Measurements from ENCODE around the gene GMDS. TPM values are rescaled to one million over a fixed set of nuclear protein-coding genes. Genes with fewer than 3 reads are reported as not detected.

Gene GMDS
- total and polyA plus RNA-seq, 2 experiments from 2014 or later = 30.1 to 36.5 TPM

GRCh38 chr6:1576166-1576565, 669.2 kb downstream of the GMDS start:
- H3K9me2 ChIP-seq (ENCODE audit: insufficient read depth) = no peaks in the 10 kb centered on the region
- no peak overlapping the region for H3K4me3 Mint-ChIP-seq
- H3K79me2 ChIP-seq (replicated peaks; ENCODE audit: insufficient read depth) = no peaks in the 10 kb centered on the region
- ATAC-seq (no peak), DNase-seq (ENCODE audit: low spot score) (no peak)
- peaks cover 14% of the 10 kb centered on the region for H3K4me1 ChIP-seq (ENCODE audit: insufficient read depth)
- H4K20me1 ChIP-seq (replicated peaks; ENCODE audit: insufficient read depth) = no peaks in the 10 kb centered on the region
- H3K4me2 ChIP-seq = no peak overlapping the region
- no peak overlapping the region for H3K27ac ChIP-seq (ENCODE audit: low read depth)
- no peaks in the 10 kb centered on the region for H3K36me3 Mint-ChIP-seq (ENCODE audit: low read depth)
- H3F3A ChIP-seq (replicated peaks; ENCODE audit: low read depth) = no peaks in the 10 kb centered on the region
- peaks cover 34% of the 10 kb centered on the region for H3K4me1 Mint-ChIP-seq
- H3K4me3 ChIP-seq = no peak overlapping the region
- no peak overlapping the region; the same call in 1 of the 2 replicates for H2AFZ ChIP-seq
- H3K36me3 ChIP-seq (ENCODE audit: insufficient read depth) = no peaks in the 10 kb centered on the region
- H3K9me3 Mint-ChIP-seq = no peaks in the 10 kb centered on the region
- no peaks in the 10 kb centered on the region for H3K27me3 ChIP-seq (ENCODE audit: insufficient read depth)
- peaks cover 15% of the 10 kb centered on the region for H3K27me3 Mint-ChIP-seq (ENCODE audit: insufficient read depth, low read depth, poor library complexity)
- TF ChIP-seq STAT1 (IDR thresholded peaks at IDR 0.05; ENCODE audit: unreplicated experiment) (no peak), POLR2AphosphoS5 (IDR thresholded peaks at IDR 0.05; ENCODE audit: low read depth) (no peak), NANOG (IDR thresholded peaks at IDR 0.05; ENCODE audit: borderline replicate concordance) (no peak), EZH2 (IDR thresholded peaks at IDR 0.05; ENCODE audit: low read depth, unreplicated experiment) (no peak), CTCF (conservative IDR thresholded peaks at IDR 0.05; ENCODE audit: low read depth in 2 of 2) (no peak), REST (IDR thresholded peaks at IDR 0.05; ENCODE audit: unreplicated experiment) (no peak), ZNF462 (CRISPR knock-in tag; IDR thresholded peaks at IDR 0.05) (no peak), ZNF114 (CRISPR knock-in tag; IDR thresholded peaks at IDR 0.05) (no peak), EZH2phosphoT487 (IDR thresholded peaks at IDR 0.05; ENCODE audit: unreplicated experiment) (no peak), CREB1 (CRISPR knock-in tag; IDR thresholded peaks at IDR 0.05; ENCODE audit: low read depth) (no peak), ZNF331 (CRISPR knock-in tag; IDR thresholded peaks at IDR 0.05; ENCODE audit: low read depth) (no peak), ETS1 (IDR thresholded peaks at IDR 0.05) (no peak), JUNB (IDR thresholded peaks at IDR 0.05; ENCODE audit: unreplicated experiment) (no peak)
- H3K27ac Mint-ChIP-seq = no peak overlapping the region
